ENCODE results near the gene PTP4A1. TPM values are rescaled to one million over a fixed set of nuclear protein-coding genes. Genes with fewer than 3 reads are reported as not detected.

Gene PTP4A1
- total and polyA plus RNA-seq, 2 of the 13 experiments (the other 11 are each of a cell fraction or from before 2014, with no cell fraction given): 141 to 376 TPM

DNA sequence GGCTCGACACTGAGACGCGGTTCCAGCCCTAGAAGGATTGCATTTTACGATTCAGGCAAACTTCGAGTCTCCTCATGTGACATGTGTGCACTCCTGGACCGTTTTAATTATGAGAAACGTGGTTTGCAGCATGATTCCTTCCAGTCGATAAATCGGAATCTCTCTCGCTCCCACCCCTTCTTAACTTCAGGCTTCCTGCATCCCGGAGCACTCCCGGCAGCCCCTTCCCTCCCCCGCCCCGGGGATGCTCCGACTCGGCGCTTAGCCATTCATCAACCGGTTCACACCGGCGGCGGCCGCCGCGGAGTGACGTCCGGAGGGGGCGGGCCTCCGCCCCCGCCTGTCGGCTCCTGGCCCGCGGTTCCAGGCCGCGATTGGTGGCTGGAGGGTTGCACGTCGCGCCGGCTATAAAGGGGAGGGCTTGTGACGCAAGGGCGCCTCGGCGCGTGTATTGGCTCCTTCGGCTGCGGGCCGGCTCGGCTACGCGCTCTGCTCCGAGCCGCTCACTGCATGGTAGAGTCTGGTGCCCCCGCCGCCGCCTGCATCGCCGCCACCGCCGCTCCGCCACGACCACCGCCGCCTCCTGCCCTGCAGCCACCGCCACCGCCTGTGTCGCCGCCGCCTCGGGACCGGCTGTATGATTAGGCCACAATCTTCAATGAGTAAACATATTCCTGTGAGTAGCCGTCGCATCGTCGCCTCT is at the start of gene PTP4A1, which contains the start of gene LOC128125822 (continued):
- TF ChIP-seq ZBTB46 (CRISPR knock-in tag; IDR thresholded peaks at IDR 0.05; ENCODE audit: borderline replicate concordance) (peak; percentile 70; the same call in 1 of the 2 replicates), ZNF652 (CRISPR knock-in tag; IDR thresholded peaks at IDR 0.05; ENCODE audit: borderline replicate concordance, low read depth) (no peak), ZNF234 (CRISPR knock-in tag; conservative IDR thresholded peaks at IDR 0.05) (peak; percentile 94), HNF4G (IDR thresholded peaks at IDR 0.05; ENCODE audit: borderline replicate concordance, low read depth, low read length) (peak; percentile 22; the same call in 1 of the 2 replicates), HNF4G (CRISPR knock-in tag; IDR thresholded peaks at IDR 0.05; ENCODE audit: borderline replicate concordance, low read depth) (no peak), ZNF672 (CRISPR knock-in tag; IDR thresholded peaks at IDR 0.05) (peak; percentile 92), NFKBIZ (CRISPR knock-in tag; IDR thresholded peaks at IDR 0.05) (peak; percentile 71; the same call in 1 of the 2 replicates), FOXO1 (CRISPR knock-in tag; IDR thresholded peaks at IDR 0.05) (no peak; the same call in 1 of the 2 replicates), FIP1L1 (IDR thresholded peaks at IDR 0.05; ENCODE audit: borderline replicate concordance, insufficient read depth, low read depth, low read length) (peak; percentile 72; the same call in 1 of the 2 replicates), PAX8 (CRISPR knock-in tag; IDR thresholded peaks at IDR 0.05; ENCODE audit: borderline replicate concordance) (0 out of 2 replicates have a peak, but pooled peaks have one; percentile 16), ZNF564 (CRISPR knock-in tag; IDR thresholded peaks at IDR 0.05) (no peak), ATF7-NPFF (CRISPR knock-in tag; IDR thresholded peaks at IDR 0.05; ENCODE audit: low read depth) (peak; percentile 88; the same call in 1 of the 2 replicates), SRF (IDR thresholded peaks at IDR 0.05; ENCODE audit: low read depth, low read length) (no peak; the same call in 1 of the 2 replicates), RELA (CRISPR knock-in tag; IDR thresholded peaks at IDR 0.05) (peak; percentile 32; the same call in 1 of the 2 replicates), ZNF891 (CRISPR knock-in tag; IDR thresholded peaks at IDR 0.05) (peak; percentile 82; the same call in 1 of the 2 replicates), ZNF816 (CRISPR knock-in tag; IDR thresholded peaks at IDR 0.05; ENCODE audit: borderline replicate concordance) (peak; percentile 27; the same call in 1 of the 2 replicates), KLF15 (CRISPR knock-in tag; IDR thresholded peaks at IDR 0.05; ENCODE audit: borderline replicate concordance) (peak; percentile 77; the same call in 1 of the 2 replicates), ZSCAN29 (CRISPR knock-in tag; conservative IDR thresholded peaks at IDR 0.05) (no peak), CHCHD3 (CRISPR knock-in tag; IDR thresholded peaks at IDR 0.05) (no peak)
- TF ChIP-seq, protein P1, sequence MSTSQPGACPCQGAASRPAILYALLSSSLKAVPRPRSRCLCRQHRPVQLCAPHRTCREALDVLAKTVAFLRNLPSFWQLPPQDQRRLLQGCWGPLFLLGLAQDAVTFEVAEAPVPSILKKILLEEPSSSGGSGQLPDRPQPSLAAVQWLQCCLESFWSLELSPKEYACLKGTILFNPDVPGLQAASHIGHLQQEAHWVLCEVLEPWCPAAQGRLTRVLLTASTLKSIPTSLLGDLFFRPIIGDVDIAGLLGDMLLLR (CRISPR knock-in tag; IDR thresholded peaks at IDR 0.05): peak; percentile 95
- TF ChIP-seq, protein P2, sequence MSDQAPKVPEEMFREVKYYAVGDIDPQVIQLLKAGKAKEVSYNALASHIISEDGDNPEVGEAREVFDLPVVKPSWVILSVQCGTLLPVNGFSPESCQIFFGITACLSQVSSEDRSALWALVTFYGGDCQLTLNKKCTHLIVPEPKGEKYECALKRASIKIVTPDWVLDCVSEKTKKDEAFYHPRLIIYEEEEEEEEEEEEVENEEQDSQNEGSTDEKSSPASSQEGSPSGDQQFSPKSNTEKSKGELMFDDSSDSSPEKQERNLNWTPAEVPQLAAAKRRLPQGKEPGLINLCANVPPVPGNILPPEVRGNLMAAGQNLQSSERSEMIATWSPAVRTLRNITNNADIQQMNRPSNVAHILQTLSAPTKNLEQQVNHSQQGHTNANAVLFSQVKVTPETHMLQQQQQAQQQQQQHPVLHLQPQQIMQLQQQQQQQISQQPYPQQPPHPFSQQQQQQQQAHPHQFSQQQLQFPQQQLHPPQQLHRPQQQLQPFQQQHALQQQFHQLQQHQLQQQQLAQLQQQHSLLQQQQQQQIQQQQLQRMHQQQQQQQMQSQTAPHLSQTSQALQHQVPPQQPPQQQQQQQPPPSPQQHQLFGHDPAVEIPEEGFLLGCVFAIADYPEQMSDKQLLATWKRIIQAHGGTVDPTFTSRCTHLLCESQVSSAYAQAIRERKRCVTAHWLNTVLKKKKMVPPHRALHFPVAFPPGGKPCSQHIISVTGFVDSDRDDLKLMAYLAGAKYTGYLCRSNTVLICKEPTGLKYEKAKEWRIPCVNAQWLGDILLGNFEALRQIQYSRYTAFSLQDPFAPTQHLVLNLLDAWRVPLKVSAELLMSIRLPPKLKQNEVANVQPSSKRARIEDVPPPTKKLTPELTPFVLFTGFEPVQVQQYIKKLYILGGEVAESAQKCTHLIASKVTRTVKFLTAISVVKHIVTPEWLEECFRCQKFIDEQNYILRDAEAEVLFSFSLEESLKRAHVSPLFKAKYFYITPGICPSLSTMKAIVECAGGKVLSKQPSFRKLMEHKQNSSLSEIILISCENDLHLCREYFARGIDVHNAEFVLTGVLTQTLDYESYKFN (CRISPR knock-in tag; conservative IDR thresholded peaks at IDR 0.05): peak; percentile 29
